HCT116 (cell line): ENCODE data around the gene RUNX1. TPM values are rescaled to one million over a fixed set of nuclear protein-coding genes. Genes with fewer than 3 reads are reported as not detected.

Source experiments
- ATAC-seq: fragments of 200-7000 bp; cut with Tn5 transposase; 2 replicates; pipeline ENCODE4 v1.9.1; 2020; ENCODE audit warnings: mild to moderate bottlenecking, moderate library complexity
- BruUV-seq: library from RNA; stranded (reverse); fragments of 400-500 nt; replicated peaks from 2 replicates; lab custom pipeline; 2021; lab: Mats Ljungman, UMichigan
- CTCF ChIA-PET: fragments of 300-600 bp; sonication (Branson Sonifier 250); formaldehyde crosslinking; loops from one replicate; lab custom pipeline; 2021; ENCODE audit warnings: antibody characterized with exemption; lab: Charles Lee
- POLR2A ChIA-PET: fragments of 300-600, 350-600 bp; sonication (Branson Sonifier 250); formaldehyde crosslinking; loops from one replicate; lab custom pipeline; 2021; ENCODE audit warnings: antibody characterized with exemption; lab: Charles Lee
- RAD21 ChIA-PET, 2 experiments: fragments of 300-600 bp; sonication (Branson Sonifier 250); formaldehyde crosslinking; loops; one replicate each; lab custom pipeline; 2023; ENCODE audit warnings: low total read pairs in 2 of 2; ENCODE audit not compliant: uncharacterized antibody in 2 of 2, unreplicated experiment in 2 of 2, low non-redundant PET in 1 of 2; lab: Charles Lee
- DNase-seq: peaks from one replicate; pipeline ENCODE4 v3.0.0-alpha.2; 2010; ENCODE audit warnings: low read depth, low spot score
- H2AFZ ChIP-seq: fragments of 200-600 bp; shearing (Covaris generic), sonication (generic); 2 replicates; pipeline ENCODE4 v1.6.1; 2017; ENCODE audit warnings: low read depth, mixed run types, mixed read lengths, antibody characterized with exemption, low read length; ENCODE audit not compliant: poor library complexity, severe bottlenecking
- H3K27ac ChIP-seq: 2 replicates; pipeline ENCODE4 v1.5.1; 2012; ENCODE audit warnings: low read depth, low read length
- H3K27me3 ChIP-seq: fragments of 200-600 bp; sonication (generic); 2 replicates; pipeline ENCODE4 v1.6.1; 2016; ENCODE audit warnings: mixed run types, low read length, mixed read lengths; ENCODE audit not compliant: insufficient read depth
- H3K36me3 ChIP-seq, 2 experiments: fragments of 200-500 bp in 1 of 2; fragments of 200-600 bp in 1 of 2; sonication (Bioruptor generic) in 1 of 2; sonication (generic) in 1 of 2; 2 replicates each; pipeline versions ENCODE4 v1.5.1 to v1.6.1; 2014 to 2016; ENCODE audit warnings: low read length in 2 of 2, inconsistent platforms in 1 of 2, mixed read lengths in 1 of 2, mixed run types in 1 of 2; ENCODE audit not compliant: insufficient read depth in 2 of 2, control insufficient read depth in 1 of 2
- H3K4me1 ChIP-seq, 2 experiments: fragments of 200-600 bp in 1 of 2; sonication (generic) in 1 of 2; 2 replicates each; pipeline versions ENCODE4 v1.5.1 to v1.6.1; 2012 to 2017; ENCODE audit warnings: low read length in 2 of 2, inconsistent platforms in 1 of 2, mild to moderate bottlenecking in 1 of 2, mixed read lengths in 1 of 2, mixed run types in 1 of 2, moderate library complexity in 1 of 2; ENCODE audit not compliant: insufficient read depth in 2 of 2, control insufficient read depth in 1 of 2
- H3K4me2 ChIP-seq: fragments of 200-600 bp; sonication (generic); 2 replicates; pipeline ENCODE4 v1.6.1; 2017; ENCODE audit warnings: mixed run types, low read length, mixed read lengths
- H3K4me3 ChIP-seq, 2 experiments: fragments of 200-600 bp in 1 of 2; sonication (generic) in 1 of 2; replicated peaks in 1 of 2; 2 replicates each; pipeline ENCODE4 v1.5.1; 2011 to 2016; ENCODE audit warnings: low read length in 2 of 2, control low read depth in 1 of 2, low read depth in 1 of 2, mild to moderate bottlenecking in 1 of 2, mixed read lengths in 1 of 2, mixed run types in 1 of 2
- H3K79me2 ChIP-seq: fragments of 200-600 bp; sonication (generic); 2 replicates; pipeline ENCODE4 v1.6.1; 2017; ENCODE audit warnings: mild to moderate bottlenecking, mixed run types, low read length, moderate library complexity, mixed read lengths; ENCODE audit not compliant: insufficient read depth
- H3K9ac ChIP-seq: fragments of 200-600 bp; sonication (generic); 2 replicates; pipeline ENCODE4 v1.6.1; 2016; ENCODE audit warnings: low read length, mixed read lengths
- H3K9me2 ChIP-seq: fragments of 200-600 bp; sonication (generic), shearing (Covaris generic); 2 replicates; pipeline ENCODE4 v1.6.1; 2017; ENCODE audit warnings: mixed run types, mild to moderate bottlenecking, moderate library complexity; ENCODE audit not compliant: insufficient read depth
- H3K9me3 ChIP-seq, 2 experiments: fragments of 200-500 bp in 1 of 2; fragments of 200-600 bp in 1 of 2; sonication (Bioruptor generic) in 1 of 2; sonication (generic) in 1 of 2; 2 replicates each; pipeline ENCODE4 v1.6.1; 2014 to 2017; ENCODE audit warnings: low read length in 2 of 2, mixed read lengths in 2 of 2, inconsistent platforms in 1 of 2, low read depth in 1 of 2, mild to moderate bottlenecking in 1 of 2, mixed run types in 1 of 2, moderate library complexity in 1 of 2; ENCODE audit not compliant: control insufficient read depth in 1 of 2, insufficient read depth in 1 of 2
- H4K20me1 ChIP-seq: fragments of 200-600 bp; sonication (generic), shearing (Covaris generic); 2 replicates; pipeline ENCODE4 v1.6.1; 2017; ENCODE audit warnings: mixed run types, mild to moderate bottlenecking, moderate library complexity; ENCODE audit not compliant: insufficient read depth
- ATF3 ChIP-seq: IDR thresholded peaks from 2 replicates; pipeline ENCODE4 v1.6.1; 2012
- CBX3 ChIP-seq: IDR thresholded peaks from 2 replicates; pipeline ENCODE4 v1.6.1; 2012; ENCODE audit warnings: low read depth
- CEBPB ChIP-seq: IDR thresholded peaks from 2 replicates; pipeline ENCODE4 v1.6.1; 2012; ENCODE audit warnings: low read depth
- CTCF ChIP-seq, 3 experiments: fragments of 200-600 bp in 1 of 3; sonication (generic) in 1 of 3; IDR thresholded peaks in 2 of 3; conservative IDR thresholded peaks in 1 of 3; 2 replicates each; pipeline ENCODE4 v1.5.1; 2012 to 2017; ENCODE audit warnings: low read depth in 2 of 3, low read length in 2 of 3, antibody characterized with exemption in 1 of 3, borderline replicate concordance in 1 of 3, control low read depth in 1 of 3, mild to moderate bottlenecking in 1 of 3, mixed read lengths in 1 of 3, mixed run types in 1 of 3, moderate library complexity in 1 of 3; ENCODE audit not compliant: insufficient read depth in 1 of 3
- EGR1 ChIP-seq: IDR thresholded peaks from 2 replicates; pipeline ENCODE4 v1.6.1; 2012; ENCODE audit warnings: low read depth
- ELF1 ChIP-seq: IDR thresholded peaks from 2 replicates; pipeline ENCODE4 v1.6.1; 2012; ENCODE audit warnings: low read depth, borderline replicate concordance
- FOSL1 ChIP-seq: IDR thresholded peaks from 2 replicates; pipeline ENCODE4 v1.6.1; 2012; ENCODE audit warnings: low read depth
- JUND ChIP-seq: IDR thresholded peaks from 2 replicates; pipeline ENCODE4 v1.6.1; 2012
- MAX ChIP-seq: IDR thresholded peaks from 2 replicates; pipeline ENCODE4 v1.6.1; 2012
- POLR2A ChIP-seq: IDR thresholded peaks from 2 replicates; pipeline ENCODE4 v1.7.0; 2011; ENCODE audit warnings: borderline replicate concordance; ENCODE audit not compliant: insufficient read depth, insufficient read length; ENCODE audit errors: extremely low read depth
- POLR2AphosphoS5 ChIP-seq: IDR thresholded peaks from 2 replicates; pipeline ENCODE4 v1.6.1; 2011; ENCODE audit warnings: mild to moderate bottlenecking, low read depth, low read length, moderate library complexity
- RAD21 ChIP-seq: IDR thresholded peaks from 2 replicates; pipeline ENCODE4 v1.6.1; 2012; ENCODE audit warnings: low read depth, mild to moderate bottlenecking
- SIN3A ChIP-seq: IDR thresholded peaks from 2 replicates; pipeline ENCODE4 v1.6.1; 2012; ENCODE audit warnings: low read depth
- SP1 ChIP-seq: IDR thresholded peaks from 2 replicates; pipeline ENCODE4 v1.6.1; 2012; ENCODE audit warnings: low read depth
- SRF ChIP-seq: IDR thresholded peaks from 2 replicates; pipeline ENCODE4 v1.6.1; 2012; ENCODE audit warnings: low read depth
- YY1 ChIP-seq: IDR thresholded peaks from 2 replicates; pipeline ENCODE4 v1.6.1; 2011; ENCODE audit warnings: low read length, low read depth, moderate library complexity, mild to moderate bottlenecking; ENCODE audit not compliant: insufficient replicate concordance; ENCODE audit errors: extremely low read depth
- ZBTB33 ChIP-seq: IDR thresholded peaks from 2 replicates; pipeline ENCODE4 v1.6.1; 2011; ENCODE audit warnings: mild to moderate bottlenecking, low read length, moderate library complexity; ENCODE audit not compliant: insufficient replicate concordance; ENCODE audit errors: extremely low read depth
- ZFX ChIP-seq: fragments of 450-650 bp; IDR thresholded peaks from 2 replicates; pipeline ENCODE4 v1.6.1; 2017
- intact Hi-C: fragments of 100-400 bp; cut with micrococcal nuclease; formaldehyde crosslinking; loops from 2 replicates; pipeline ENCODE4 v1.10.0; 2022
- total RNA-seq: library from RNA; stranded (reverse); gene quantifications from one replicate; pipeline ENCODE4 v1.2.1, GENCODE V29; 2021; ENCODE audit not compliant: unreplicated experiment

Gene RUNX1
- total RNA-seq, 1 experiment from 2014 or later = 33.5 TPM

GRCh38 chr21:34922479-34922878 lies 126.6 kb downstream of the RUNX1 start:
- TF ChIP-seq FOSL1 (no peak), SRF (no peak), JUND (no peak), CEBPB (no peak), MAX (no peak), ATF3 (no peak), ZBTB33 (no peak), CTCF (IDR thresholded peaks at IDR 0.05 in 2 of 3, conservative IDR thresholded peaks at IDR 0.05 in 1 of 3; ENCODE audit: borderline replicate concordance in 1 of 3, insufficient read depth in 1 of 3, low read depth in 2 of 3, low read length in 2 of 3) (no peak), RAD21 (no peak), CBX3 (no peak), ELF1 (no peak), SIN3A (no peak), EGR1 (no peak), POLR2A (no peak), SP1 (no peak), YY1 (no peak), ZFX (no peak), POLR2AphosphoS5 (no peak)
- no peaks in the 10 kb centered on the region for H3K36me3 ChIP-seq
- DNase-seq (no peak), ATAC-seq (no peak)
- no peaks in the 10 kb centered on the region for H3K9me3 ChIP-seq
- no peaks in the 10 kb centered on the region for H3K9me2 ChIP-seq
- H3K79me2 ChIP-seq = no peaks in the 10 kb centered on the region
- no peak overlapping the region for H2AFZ ChIP-seq
- intact Hi-C loops = no loop called here
- RAD21 ChIA-PET = no interaction called here
- CTCF ChIA-PET = no interaction called here
- H3K4me1 ChIP-seq = peaks cover 0 to 11% of the 10 kb centered on the region in 2 experiments; a peak in 1 of 4 replicates
- no peak overlapping the region for H3K4me3 ChIP-seq
- no peaks in the 10 kb centered on the region for H4K20me1 ChIP-seq
- H3K27ac ChIP-seq = no peak overlapping the region
- H3K9ac ChIP-seq = no peak overlapping the region
- BruUV-seq = no TSS peak
- POLR2A ChIA-PET = no interaction called here
- H3K27me3 ChIP-seq = no peaks in the 10 kb centered on the region
- H3K4me2 ChIP-seq = no peak overlapping the region
